Fibroblast of the aortic adventitia (primary cell): ENCODE measurements around the gene GPR78. TPM values are rescaled to one million over a fixed set of nuclear protein-coding genes. Genes with fewer than 3 reads are reported as not detected.
A peak's percentile ranks its signal among the peaks of the same experiment; 100 is the strongest.

ENCODE experiments used
- DNase-seq: peaks from one replicate; pipeline ENCODE4 v3.0.0-alpha.2; 2010; ENCODE audit warnings: low read depth
- H3K4me3 ChIP-seq: 2 replicates; pipeline ENCODE4 v1.5.1; 2011; ENCODE audit warnings: low read depth, mild to moderate bottlenecking, control low read depth, low read length, moderate library complexity
- total RNA-seq: library from RNA; depleted of rRNA; stranded (reverse); fragments of >200 nt; gene quantifications from 2 replicates; pipeline ENCODE4 v1.2.3, GENCODE V29; 2012; ENCODE audit warnings: low replicate concordance
- TF ChIP-seq, protein P1 (sequence below): IDR thresholded peaks from 2 replicates; pipeline ENCODE4 v1.5.1; 2011; ENCODE audit warnings: mild to moderate bottlenecking, low read length, control low read depth, inconsistent platforms; ENCODE audit not compliant: insufficient read depth

The GPR78 gene
- total RNA-seq, 1 donor = 0.36 TPM

DNA sequence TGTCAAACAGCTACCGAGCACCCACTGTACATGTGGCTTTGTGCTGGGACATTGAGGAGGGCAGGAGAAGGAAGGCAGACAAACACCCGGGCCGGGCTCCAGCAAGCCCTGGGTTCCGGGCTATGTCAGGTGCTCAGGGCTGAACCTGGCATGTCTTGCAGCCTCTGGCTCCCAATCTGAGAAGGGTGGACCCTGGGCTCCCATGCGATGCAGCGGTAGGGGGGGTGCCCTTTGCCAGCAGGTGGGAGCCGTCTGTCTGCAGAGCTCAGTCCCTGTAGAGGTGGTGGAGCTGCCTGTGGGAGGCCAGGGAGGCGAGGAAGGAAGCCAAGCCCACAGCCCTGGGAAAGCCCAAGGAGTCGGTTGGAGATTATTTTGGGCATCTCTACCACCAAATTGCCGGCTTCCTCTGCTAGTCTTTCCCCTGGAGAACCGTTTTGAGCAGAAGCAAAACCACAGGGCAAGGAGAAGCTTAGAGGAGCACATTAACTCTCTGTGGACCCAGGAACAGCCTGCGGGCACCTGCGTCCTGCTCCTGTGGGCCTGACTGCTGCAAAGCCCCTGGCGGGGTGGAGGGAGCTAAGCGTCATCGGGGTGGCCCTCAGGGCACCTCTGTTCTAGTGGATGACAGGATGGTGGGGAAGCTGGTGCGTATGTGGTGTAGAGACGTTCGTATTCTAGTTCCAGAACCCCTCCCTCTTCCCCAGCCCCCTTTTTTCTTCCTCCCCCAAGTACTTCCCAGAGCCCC lies 22.7 kb downstream of the GPR78 start:
- no peak overlapping the region for H3K4me3 ChIP-seq
- DNase-seq = no peak
- TF ChIP-seq, protein P1, sequence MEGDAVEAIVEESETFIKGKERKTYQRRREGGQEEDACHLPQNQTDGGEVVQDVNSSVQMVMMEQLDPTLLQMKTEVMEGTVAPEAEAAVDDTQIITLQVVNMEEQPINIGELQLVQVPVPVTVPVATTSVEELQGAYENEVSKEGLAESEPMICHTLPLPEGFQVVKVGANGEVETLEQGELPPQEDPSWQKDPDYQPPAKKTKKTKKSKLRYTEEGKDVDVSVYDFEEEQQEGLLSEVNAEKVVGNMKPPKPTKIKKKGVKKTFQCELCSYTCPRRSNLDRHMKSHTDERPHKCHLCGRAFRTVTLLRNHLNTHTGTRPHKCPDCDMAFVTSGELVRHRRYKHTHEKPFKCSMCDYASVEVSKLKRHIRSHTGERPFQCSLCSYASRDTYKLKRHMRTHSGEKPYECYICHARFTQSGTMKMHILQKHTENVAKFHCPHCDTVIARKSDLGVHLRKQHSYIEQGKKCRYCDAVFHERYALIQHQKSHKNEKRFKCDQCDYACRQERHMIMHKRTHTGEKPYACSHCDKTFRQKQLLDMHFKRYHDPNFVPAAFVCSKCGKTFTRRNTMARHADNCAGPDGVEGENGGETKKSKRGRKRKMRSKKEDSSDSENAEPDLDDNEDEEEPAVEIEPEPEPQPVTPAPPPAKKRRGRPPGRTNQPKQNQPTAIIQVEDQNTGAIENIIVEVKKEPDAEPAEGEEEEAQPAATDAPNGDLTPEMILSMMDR = no peak

DNA sequence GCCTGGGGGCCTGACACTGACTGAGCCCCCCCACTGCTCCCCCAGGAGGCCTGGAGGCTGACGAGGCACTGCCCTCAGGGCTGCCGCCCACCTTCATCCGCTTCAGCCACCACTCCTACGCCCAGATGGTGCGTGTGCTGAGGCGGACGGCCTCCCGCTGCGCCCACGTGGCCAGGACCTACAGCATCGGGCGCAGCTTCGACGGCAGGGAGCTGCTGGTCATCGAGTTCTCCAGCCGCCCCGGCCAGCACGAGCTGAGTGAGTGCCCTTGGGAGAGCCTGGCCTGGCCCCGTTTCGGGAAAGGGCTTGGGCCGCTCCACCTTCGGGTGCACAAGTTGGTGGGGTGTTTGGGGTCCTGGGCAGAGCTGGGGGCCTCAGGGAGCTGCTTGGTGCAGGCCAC lies 23.7 kb downstream of the GPR78 start:
- no peak overlapping the region for H3K4me3 ChIP-seq
- TF ChIP-seq, protein P1 = no peak
- no peak for DNase-seq

DNA sequence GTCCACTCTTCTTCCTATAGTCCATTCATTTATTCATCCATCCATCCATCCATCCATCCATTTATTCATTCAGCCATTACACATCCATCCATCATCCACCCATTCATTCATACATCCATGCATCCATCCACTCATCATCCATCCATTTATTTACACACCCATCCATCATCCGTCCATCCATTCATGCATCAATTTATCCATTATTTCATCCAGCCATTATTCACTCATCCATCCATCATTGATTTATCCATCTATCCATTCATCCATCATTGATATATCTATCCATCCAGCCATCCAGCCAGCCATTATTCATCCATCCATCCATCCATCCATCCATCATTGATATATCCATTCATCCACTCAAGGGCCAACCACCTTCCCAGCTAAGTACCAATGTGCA lies 25.1 kb downstream of the GPR78 start:
- TF ChIP-seq, protein P1 = no peak
- no peak overlapping the region for H3K4me3 ChIP-seq
- no peak for DNase-seq

DNA sequence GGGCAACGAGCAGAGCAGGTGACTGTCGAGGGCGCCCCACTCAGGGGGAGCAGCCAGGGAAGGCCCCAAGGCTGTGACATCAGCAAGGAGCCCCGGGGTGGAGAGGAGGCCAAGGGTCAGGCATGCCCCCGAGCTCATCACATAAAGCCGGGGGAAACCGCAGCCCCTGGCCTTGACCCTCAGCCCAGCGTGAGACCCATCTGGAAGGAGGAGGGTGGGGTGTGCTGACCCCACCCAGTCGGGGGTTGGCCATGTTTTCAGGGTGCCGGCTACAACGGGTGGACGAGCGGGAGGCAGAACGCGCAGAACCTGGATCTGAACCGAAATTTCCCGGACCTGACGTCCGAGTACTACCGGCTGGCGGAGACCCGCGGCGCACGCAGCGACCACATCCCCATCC lies 26.3 kb downstream of the GPR78 start:
- no peak overlapping the region for H3K4me3 ChIP-seq
- no peak for DNase-seq
- TF ChIP-seq, protein P1 = no peak

DNA sequence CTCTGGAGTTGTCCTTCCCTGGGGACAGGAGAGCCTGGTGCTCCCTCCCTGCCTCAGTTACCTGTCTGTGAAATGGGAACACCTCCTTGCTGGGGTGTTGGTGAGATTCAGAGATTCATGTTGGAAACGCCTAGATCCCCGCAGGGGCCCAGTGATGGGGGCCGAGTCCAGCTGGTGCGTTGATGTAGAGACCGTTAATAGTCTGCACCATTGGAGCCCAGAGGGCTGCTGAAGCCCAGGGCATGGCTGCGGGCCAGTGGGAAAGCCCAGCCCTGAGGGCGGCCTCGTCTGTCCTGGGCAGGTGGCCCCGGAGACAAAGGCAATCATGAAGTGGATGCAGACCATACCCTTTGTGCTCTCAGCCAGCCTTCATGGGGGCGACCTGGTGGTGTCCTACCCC lies 26.8 kb downstream of the GPR78 start:
- H3K4me3 ChIP-seq = no peak overlapping the region
- TF ChIP-seq, protein P1 = no peak
- no peak for DNase-seq

DNA sequence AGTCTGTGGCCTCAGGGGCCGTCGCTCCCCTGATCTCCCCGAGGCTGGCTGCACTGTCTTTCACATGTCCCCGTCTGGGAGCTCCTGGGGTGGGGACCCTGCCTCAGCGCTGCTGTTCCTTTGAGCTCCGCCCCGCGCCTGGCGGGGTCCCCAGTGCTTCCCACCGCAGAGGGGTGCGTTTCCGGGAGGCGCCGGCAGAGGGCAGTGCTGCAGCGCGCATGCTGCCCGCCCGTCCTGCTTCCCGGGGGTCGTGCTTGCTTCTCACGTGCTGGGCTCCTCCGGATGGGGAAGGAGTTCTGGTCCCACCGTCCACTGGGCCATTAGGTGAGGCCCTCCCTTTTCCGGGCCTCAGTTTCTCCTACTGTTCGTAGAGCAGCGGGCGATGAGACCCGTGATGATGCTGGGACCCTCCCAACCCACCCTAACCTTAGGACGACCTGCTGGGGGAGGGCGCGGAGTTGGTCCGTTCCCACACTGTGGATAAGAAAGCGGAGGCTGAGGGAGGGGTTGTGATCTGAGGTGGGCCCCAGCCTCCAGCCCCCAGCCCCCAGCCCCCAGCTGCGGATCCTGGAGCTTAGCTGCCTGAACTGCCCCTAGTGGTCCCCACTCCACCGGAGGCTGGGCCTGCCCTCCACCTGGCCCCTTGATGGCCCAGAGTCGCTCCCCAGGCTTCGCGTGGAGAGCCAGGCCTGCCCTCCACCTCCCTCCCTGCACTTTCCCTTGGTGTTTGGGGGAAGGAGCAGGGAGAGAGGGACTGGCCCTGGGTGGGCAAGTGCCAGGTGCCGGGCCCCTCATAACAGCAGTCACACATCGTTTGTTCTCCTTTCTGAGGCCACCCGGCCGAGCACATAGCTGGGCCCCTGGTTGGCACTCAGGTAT lies 27.6 kb downstream of the GPR78 start:
- TF ChIP-seq, protein P1 = peak; percentile 88
- no peak overlapping the region for H3K4me3 ChIP-seq
- no peak for DNase-seq
